HEK293 (cell line): ENCODE results near the gene PARVA.

Experiments used
- HOXD13 ChIP-seq: sonication (generic); formaldehyde crosslinking; IDR thresholded peaks from 2 replicates; pipeline ENCODE4 v1.8.0; 2022; ENCODE audit warnings: missing genetic modification reagents, borderline replicate concordance
- KLF16 ChIP-seq: fragments of 450-650 bp; formaldehyde crosslinking; IDR thresholded peaks from 2 replicates; pipeline ENCODE4 v1.5.1; 2017; ENCODE audit warnings: missing biosample characterization, missing genetic modification characterization
- REPIN1 ChIP-seq: fragments of 450-650 bp; formaldehyde crosslinking; IDR thresholded peaks from 2 replicates; pipeline ENCODE4 v1.5.1; 2017; ENCODE audit warnings: missing biosample characterization, missing genetic modification characterization, low read depth
- YY1 ChIP-seq: fragments of 450-650 bp; formaldehyde crosslinking; IDR thresholded peaks from 2 replicates; pipeline ENCODE4 v1.5.1; 2018; ENCODE audit warnings: missing biosample characterization, missing genetic modification characterization
- ZNF175 ChIP-seq: fragments of 450-650 bp; formaldehyde crosslinking; IDR thresholded peaks from 2 replicates; pipeline ENCODE4 v1.5.1; 2016; ENCODE audit warnings: missing biosample characterization, missing genetic modification characterization
- ZNF280D ChIP-seq: fragments of 450-650 bp; formaldehyde crosslinking; IDR thresholded peaks from 2 replicates; pipeline ENCODE4 v1.5.1; 2016; ENCODE audit warnings: missing biosample characterization, missing genetic modification characterization
- ZNF362 ChIP-seq: fragments of 450-650 bp; formaldehyde crosslinking; IDR thresholded peaks from 2 replicates; pipeline ENCODE4 v1.5.1; 2016; ENCODE audit warnings: missing biosample characterization, missing genetic modification characterization
- ZNF629 ChIP-seq: fragments of 450-650 bp; formaldehyde crosslinking; IDR thresholded peaks from 2 replicates; pipeline ENCODE4 v1.5.1; 2017; ENCODE audit warnings: missing biosample characterization, missing genetic modification characterization
- TF ChIP-seq, protein P1 (sequence below): fragments of 450-650 bp; formaldehyde crosslinking; IDR thresholded peaks from 2 replicates; pipeline ENCODE4 v1.5.1; 2016; ENCODE audit warnings: missing biosample characterization, missing genetic modification characterization

- TF ChIP-seq, protein P1, sequence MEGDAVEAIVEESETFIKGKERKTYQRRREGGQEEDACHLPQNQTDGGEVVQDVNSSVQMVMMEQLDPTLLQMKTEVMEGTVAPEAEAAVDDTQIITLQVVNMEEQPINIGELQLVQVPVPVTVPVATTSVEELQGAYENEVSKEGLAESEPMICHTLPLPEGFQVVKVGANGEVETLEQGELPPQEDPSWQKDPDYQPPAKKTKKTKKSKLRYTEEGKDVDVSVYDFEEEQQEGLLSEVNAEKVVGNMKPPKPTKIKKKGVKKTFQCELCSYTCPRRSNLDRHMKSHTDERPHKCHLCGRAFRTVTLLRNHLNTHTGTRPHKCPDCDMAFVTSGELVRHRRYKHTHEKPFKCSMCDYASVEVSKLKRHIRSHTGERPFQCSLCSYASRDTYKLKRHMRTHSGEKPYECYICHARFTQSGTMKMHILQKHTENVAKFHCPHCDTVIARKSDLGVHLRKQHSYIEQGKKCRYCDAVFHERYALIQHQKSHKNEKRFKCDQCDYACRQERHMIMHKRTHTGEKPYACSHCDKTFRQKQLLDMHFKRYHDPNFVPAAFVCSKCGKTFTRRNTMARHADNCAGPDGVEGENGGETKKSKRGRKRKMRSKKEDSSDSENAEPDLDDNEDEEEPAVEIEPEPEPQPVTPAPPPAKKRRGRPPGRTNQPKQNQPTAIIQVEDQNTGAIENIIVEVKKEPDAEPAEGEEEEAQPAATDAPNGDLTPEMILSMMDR (tag by site-specific recombination) = no peak
- TF ChIP-seq ZNF362 (tag by site-specific recombination) (no peak), ZNF280D (tag by site-specific recombination) (no peak), YY1 (no peak), KLF16 (tag by site-specific recombination) (no peak), ZNF175 (no peak), HOXD13 (no peak), ZNF629 (no peak), REPIN1 (tag by site-specific recombination) (no peak)
Measured at GRCh38 chr11:12389676-12390657, 12.6 kb downstream of the PARVA start.
